H1 (cell line): Measurements from ENCODE around the gene CEMIP2. TPM values are rescaled to one million over a fixed set of nuclear protein-coding genes. Genes with fewer than 3 reads are reported as not detected.

Experiments
- BACH1 ChIP-seq: IDR thresholded peaks from 2 replicates; pipeline ENCODE4 v1.6.1; 2012; ENCODE audit warnings: low read length, improper control_type of control experiment
- GABPA ChIP-seq: IDR thresholded peaks from 2 replicates; pipeline ENCODE4 v1.6.1; 2011; ENCODE audit warnings: mild to moderate bottlenecking, low read length, moderate library complexity, borderline replicate concordance; ENCODE audit not compliant: insufficient read depth
- HDAC6 ChIP-seq: IDR thresholded peaks from one replicate; pipeline ENCODE4 v1.7.1; 2012; ENCODE audit warnings: low read depth, mild to moderate bottlenecking, inconsistent platforms, low read length, moderate library complexity
- RXRA ChIP-seq: IDR thresholded peaks from 2 replicates; pipeline ENCODE4 v1.6.1; 2011; ENCODE audit warnings: low read depth, mild to moderate bottlenecking, low read length, moderate library complexity; ENCODE audit not compliant: insufficient read depth
- SUZ12 ChIP-seq: fragments of 200-600 bp; sonication (generic); IDR thresholded peaks from 2 replicates; pipeline ENCODE4 v1.6.1; 2012; ENCODE audit warnings: mild to moderate bottlenecking, inconsistent platforms, low read length, moderate library complexity, mixed read lengths
- polyA plus RNA-seq, 7 experiments: library from polyadenylated mRNA; depleted of rRNA in 3 of 7; stranded (reverse) in 5 of 7; unstranded in 2 of 7; fragments of >200 nt in 5 of 7; fragments of 200-250 nt in 2 of 7; gene quantifications; 1 replicate in 5 of 7; 2 replicates in 1 of 7; 4 replicates in 1 of 7; pipeline versions ENCODE4 v1.2.1 to v1.2.3, GENCODE V29; 2011 to 2013; ENCODE audit warnings: missing spikeins in 2 of 7, mixed read lengths in 2 of 7
- total RNA-seq: library from RNA; stranded (reverse); fragmentation: NEBNext Ultra II Directional; extraction: Animal tissue kit (Norgen Biotek cat#: 25700); gene quantifications from 2 replicates; pipeline ENCODE4 v1.2.1, GENCODE V29; 2021

The CEMIP2 gene
- total and polyA plus RNA-seq, 2 of the 8 experiments (the other 6 are each of a cell fraction or from before 2014, with no cell fraction given), result 25.2 to 52.1 TPM

DNA sequence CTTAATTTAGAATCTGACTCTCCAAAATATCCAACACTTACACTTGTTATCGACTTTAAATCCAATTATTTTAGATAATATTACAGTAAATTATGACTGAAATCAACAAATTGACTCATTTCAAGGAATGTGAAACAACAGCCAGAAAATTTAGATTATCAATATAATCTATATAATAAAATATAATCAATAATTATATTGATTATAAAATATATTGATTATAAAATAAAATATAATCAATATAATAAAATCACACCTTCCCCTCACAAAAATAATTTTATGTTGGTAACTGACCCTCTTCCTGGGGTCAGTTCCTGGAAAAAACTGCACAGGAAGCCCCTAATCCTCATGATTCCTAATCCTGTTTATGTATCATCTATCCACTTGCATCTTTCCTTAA lies 91.1 kb downstream of the CEMIP2 start (continued):
- TF ChIP-seq GABPA (no peak), RXRA (no peak), SUZ12 (no peak), HDAC6 (no peak), BACH1 (no peak)
- TF ChIP-seq, all 59 proteins: peak for 0
